WI38 (cell line): ENCODE data around the gene ZNF264.
"Not testable (repeated sequence)": the region's sequence is repeated elsewhere in the genome, so short reads cannot be mapped to it uniquely, and the experiment has no call there.

ENCODE experiments used
- H3K4me3 ChIP-seq: 2 replicates; pipeline ENCODE4 v1.5.1; 2011; ENCODE audit warnings: low read depth, mild to moderate bottlenecking, control low read depth, low read length
- TF ChIP-seq, protein P1 (sequence below): IDR thresholded peaks from 2 replicates; pipeline ENCODE4 v1.5.1; 2012; ENCODE audit warnings: low read depth, mild to moderate bottlenecking, control low read depth, low read length

Gene ZNF264

GRCh38 chr19:57171551-57172081, 19.7 kb upstream of the ZNF264 start:
- 0 out of 2 replicates have a peak overlapping the region, but pooled peaks have one; percentile 18 for H3K4me3 ChIP-seq
- TF ChIP-seq, protein P1, sequence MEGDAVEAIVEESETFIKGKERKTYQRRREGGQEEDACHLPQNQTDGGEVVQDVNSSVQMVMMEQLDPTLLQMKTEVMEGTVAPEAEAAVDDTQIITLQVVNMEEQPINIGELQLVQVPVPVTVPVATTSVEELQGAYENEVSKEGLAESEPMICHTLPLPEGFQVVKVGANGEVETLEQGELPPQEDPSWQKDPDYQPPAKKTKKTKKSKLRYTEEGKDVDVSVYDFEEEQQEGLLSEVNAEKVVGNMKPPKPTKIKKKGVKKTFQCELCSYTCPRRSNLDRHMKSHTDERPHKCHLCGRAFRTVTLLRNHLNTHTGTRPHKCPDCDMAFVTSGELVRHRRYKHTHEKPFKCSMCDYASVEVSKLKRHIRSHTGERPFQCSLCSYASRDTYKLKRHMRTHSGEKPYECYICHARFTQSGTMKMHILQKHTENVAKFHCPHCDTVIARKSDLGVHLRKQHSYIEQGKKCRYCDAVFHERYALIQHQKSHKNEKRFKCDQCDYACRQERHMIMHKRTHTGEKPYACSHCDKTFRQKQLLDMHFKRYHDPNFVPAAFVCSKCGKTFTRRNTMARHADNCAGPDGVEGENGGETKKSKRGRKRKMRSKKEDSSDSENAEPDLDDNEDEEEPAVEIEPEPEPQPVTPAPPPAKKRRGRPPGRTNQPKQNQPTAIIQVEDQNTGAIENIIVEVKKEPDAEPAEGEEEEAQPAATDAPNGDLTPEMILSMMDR: no peak

DNA sequence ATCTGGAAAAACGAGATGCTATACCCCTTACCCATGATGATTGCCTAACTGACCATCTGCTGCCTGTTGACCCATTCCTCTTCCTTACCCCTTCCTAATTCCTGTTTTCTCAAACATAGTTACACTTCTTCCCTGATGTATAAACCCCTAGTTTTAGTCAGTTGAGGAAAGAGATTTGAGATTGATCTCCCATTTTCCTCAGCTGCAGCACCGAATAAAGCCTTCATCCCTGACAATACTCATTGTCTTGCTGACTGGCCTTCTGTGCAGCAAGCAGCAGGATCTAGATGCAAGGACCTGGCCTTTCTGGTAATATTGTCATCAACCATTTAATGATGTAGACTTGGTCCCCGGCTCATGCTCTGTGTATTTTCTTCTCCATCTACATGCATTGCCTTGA, 999 bp upstream of the ZNF264 start:
- no peak overlapping the region for H3K4me3 ChIP-seq
- TF ChIP-seq, protein P1: no peak

DNA sequence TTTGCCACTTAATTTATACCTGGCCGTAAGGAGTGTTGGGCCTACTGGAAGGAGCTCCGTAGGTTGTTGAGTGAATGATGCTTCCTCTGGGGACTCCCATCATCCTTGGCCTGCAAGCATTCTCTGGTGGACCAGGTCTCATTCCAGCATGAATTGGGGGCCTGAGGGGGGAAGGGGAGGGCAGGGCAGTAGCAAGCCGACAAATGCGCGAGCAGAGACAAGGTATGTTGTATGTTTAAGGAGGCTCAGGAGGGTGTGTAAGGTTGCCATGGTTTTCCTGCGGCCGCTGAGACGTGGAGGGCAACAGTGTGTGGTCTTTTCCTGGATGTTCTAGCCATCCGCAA, 749 bp downstream of the ZNF264 start:
- TF ChIP-seq, protein P1: no peak
- peak overlapping the region; percentile 97 for H3K4me3 ChIP-seq

- peak overlapping the region; percentile 97; the same call in 1 of the 2 replicates for H3K4me3 ChIP-seq
- TF ChIP-seq, protein P1: no peak
Observed at GRCh38 chr19:57192993-57193392, 1.7 kb downstream of the ZNF264 start.

GRCh38 chr19:57197874-57198273, 6.6 kb downstream of the ZNF264 start:
- H3K4me3 ChIP-seq: not testable (repeated sequence)

DNA sequence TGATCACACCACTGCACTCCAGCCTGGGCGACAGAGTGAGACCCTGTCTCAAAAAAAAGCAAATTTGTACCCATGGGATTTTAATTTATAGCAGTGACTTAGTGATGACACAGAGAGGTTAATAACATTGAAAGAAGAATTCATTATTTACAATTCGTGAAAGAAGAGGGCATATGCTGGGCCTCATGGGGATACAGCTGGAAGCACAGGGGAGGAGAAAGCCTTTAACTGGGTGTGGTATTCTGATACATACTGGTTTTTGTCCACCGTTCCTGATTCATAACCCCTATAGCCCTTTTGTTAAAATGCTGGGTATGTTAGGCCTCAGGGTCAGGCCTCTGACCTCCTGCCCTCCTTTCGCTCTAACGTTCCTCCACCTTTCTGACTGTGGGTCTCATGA, 10.9 kb downstream of the ZNF264 start:
- TF ChIP-seq, protein P1: no peak
- no peak overlapping the region for H3K4me3 ChIP-seq

GRCh38 chr19:57210381-57210780, 19.1 kb downstream of the ZNF264 start:
- H3K4me3 ChIP-seq: no peak overlapping the region
- TF ChIP-seq, protein P1: no peak

GRCh38 chr19:57212109-57212508, 20.8 kb downstream of the ZNF264 start:
- H3K4me3 ChIP-seq: no peak overlapping the region
- TF ChIP-seq, protein P1: no peak
